KMS-11 (cell line): ENCODE measurements around the gene CDC42BPA.
A peak's percentile ranks its signal among the peaks of the same experiment; 100 is the strongest.

Source experiments
- H2AFZ ChIP-seq: fragments of 200-600 bp; sonication (generic); 2 replicates; pipeline ENCODE4 v1.6.1; 2016; ENCODE audit warnings: antibody characterized with exemption, mixed run types, low read depth
- H3K27ac ChIP-seq: fragments of 200-600 bp; sonication (generic); 2 replicates; pipeline ENCODE4 v1.6.1; 2016; ENCODE audit warnings: mild to moderate bottlenecking, mixed run types
- H3K27me3 ChIP-seq: fragments of 200-600 bp; sonication (generic); 2 replicates; pipeline ENCODE4 v1.6.1; 2017; ENCODE audit warnings: mild to moderate bottlenecking, low read depth, mixed run types, moderate library complexity; ENCODE audit not compliant: insufficient read depth
- H3K36me3 ChIP-seq: fragments of 200-600 bp; sonication (generic); 2 replicates; pipeline ENCODE4 v1.6.1; 2017; ENCODE audit warnings: mild to moderate bottlenecking, mixed run types; ENCODE audit not compliant: insufficient read depth
- H3K4me1 ChIP-seq: fragments of 200-600 bp; sonication (generic); 2 replicates; pipeline ENCODE4 v1.6.1; 2016; ENCODE audit warnings: mild to moderate bottlenecking, low read depth, mixed run types; ENCODE audit not compliant: poor library complexity, severe bottlenecking
- H3K4me2 ChIP-seq: fragments of 200-600 bp; sonication (generic); 2 replicates; pipeline ENCODE4 v1.7.0; 2016; ENCODE audit warnings: mild to moderate bottlenecking, mixed run types
- H3K4me3 ChIP-seq: fragments of 200-600 bp; sonication (generic); IDR thresholded peaks from 2 replicates; pipeline ENCODE4 v1.6.1; 2017; ENCODE audit warnings: low read depth, low read length, mixed read lengths; ENCODE audit not compliant: insufficient read depth
- H3K79me2 ChIP-seq: fragments of 200-600 bp; sonication (generic); 2 replicates; pipeline ENCODE4 v1.6.1; 2016; ENCODE audit warnings: low read depth, mixed run types; ENCODE audit not compliant: insufficient read depth
- H3K9ac ChIP-seq: fragments of 200-600 bp; sonication (generic); 2 replicates; pipeline ENCODE4 v1.6.1; 2016; ENCODE audit warnings: mild to moderate bottlenecking, mixed run types
- H4K20me1 ChIP-seq: fragments of 200-600 bp; sonication (generic); 2 replicates; pipeline ENCODE4 v1.6.1; 2016; ENCODE audit warnings: mild to moderate bottlenecking, mixed run types; ENCODE audit not compliant: insufficient read depth
- CTCF ChIP-seq: fragments of 200-600 bp; sonication (generic); conservative IDR thresholded peaks from 2 replicates; pipeline ENCODE4 v1.6.1; 2017; ENCODE audit warnings: low read depth, mild to moderate bottlenecking, antibody characterized with exemption, low read length, moderate library complexity, mixed read lengths

The CDC42BPA gene

GRCh38 chr1:227335242-227336020 lies 17.1 kb upstream of the CDC42BPA start:
- Histone ChIP-seq H3K27me3 (no peaks in the 10 kb centered on the region), H3K9ac (no peak overlapping the region), H2AFZ (no peak overlapping the region), H4K20me1 (no peaks in the 10 kb centered on the region), H3K27ac (no peak overlapping the region), H3K4me1 (peaks cover 22% of the 10 kb centered on the region), H3K79me2 (no peaks in the 10 kb centered on the region), H3K4me3 (no peak overlapping the region), H3K4me2 (no peak overlapping the region), H3K36me3 (no peaks in the 10 kb centered on the region)
- TF ChIP-seq CTCF, result no peak

GRCh38 chr1:227333423-227333822 lies 15.1 kb upstream of the CDC42BPA start:
- Histone ChIP-seq H3K4me1 (peaks cover 22% of the 10 kb centered on the region), H2AFZ (no peak overlapping the region), H3K9ac (no peak overlapping the region), H3K4me2 (peak overlapping the region; percentile 3; the same call in 1 of the 2 replicates), H3K27ac (peak overlapping the region; percentile 27; the same call in 1 of the 2 replicates), H3K79me2 (no peaks in the 10 kb centered on the region), H4K20me1 (no peaks in the 10 kb centered on the region), H3K4me3 (no peak overlapping the region), H3K36me3 (no peaks in the 10 kb centered on the region), H3K27me3 (no peaks in the 10 kb centered on the region)
- no peak for TF ChIP-seq CTCF

DNA sequence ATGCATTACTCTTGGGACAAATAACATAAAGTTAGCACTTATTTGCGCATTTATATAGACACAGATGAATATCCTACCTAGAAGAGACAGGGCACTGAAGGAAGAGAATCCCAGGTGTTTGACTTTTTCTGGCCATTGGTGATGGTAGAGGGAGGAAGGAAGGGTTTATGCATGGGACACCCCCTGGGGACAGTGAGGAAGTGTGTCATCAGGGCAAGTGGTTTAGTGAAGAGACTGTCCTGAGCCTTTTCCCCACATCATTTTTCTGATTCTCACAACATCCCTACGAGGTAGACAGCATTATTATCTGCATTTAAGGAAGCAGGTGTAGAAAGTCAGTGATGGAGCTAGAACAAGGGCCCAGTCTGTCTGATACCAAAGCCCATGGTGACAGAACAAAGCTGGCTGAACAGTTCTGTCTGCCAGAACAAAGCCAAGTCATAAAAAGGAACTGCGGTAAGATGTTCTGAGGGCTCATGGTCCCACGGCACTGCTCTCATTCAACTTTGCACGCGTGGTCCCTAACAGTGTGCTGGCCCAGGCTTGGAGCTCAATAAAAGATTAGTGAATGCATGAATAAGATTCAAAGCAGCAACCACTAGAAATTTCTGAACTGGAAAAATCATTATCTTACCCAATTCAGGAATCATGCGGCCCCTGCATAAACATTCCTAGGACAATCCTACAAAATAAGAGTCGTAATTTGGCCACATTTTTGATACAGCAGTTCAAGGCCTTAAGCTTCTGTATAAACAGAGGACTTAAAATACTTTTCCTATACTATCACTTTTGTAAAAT lies 12.2 kb upstream of the CDC42BPA start:
- H2AFZ ChIP-seq, result no peak overlapping the region
- TF ChIP-seq CTCF, result no peak

GRCh38 chr1:227328405-227329019 lies 10.2 kb upstream of the CDC42BPA start:
- no peak for TF ChIP-seq CTCF
- no peak overlapping the region for H3K27ac ChIP-seq
- no peak overlapping the region for H3K4me3 ChIP-seq
- H3K27me3 ChIP-seq, result no peaks in the 10 kb centered on the region
- no peak overlapping the region for H3K9ac ChIP-seq
- no peaks in the 10 kb centered on the region for H3K36me3 ChIP-seq
- no peak overlapping the region for H2AFZ ChIP-seq
- no peaks in the 10 kb centered on the region for H4K20me1 ChIP-seq
- no peaks in the 10 kb centered on the region for H3K79me2 ChIP-seq
- H3K4me1 ChIP-seq, result peaks cover 12% of the 10 kb centered on the region
- no peak overlapping the region for H3K4me2 ChIP-seq

More for the DNA sequence above, 12.2 kb upstream of the CDC42BPA start:
- no peak overlapping the region for H3K4me3 ChIP-seq
- no peak overlapping the region for H3K27ac ChIP-seq
- no peaks in the 10 kb centered on the region for H3K36me3 ChIP-seq
- no peaks in the 10 kb centered on the region for H4K20me1 ChIP-seq
- H3K9ac ChIP-seq, result no peak overlapping the region
- no peak overlapping the region for H3K4me2 ChIP-seq
- H3K4me1 ChIP-seq, result peaks cover 22% of the 10 kb centered on the region
- no peaks in the 10 kb centered on the region for H3K27me3 ChIP-seq
- H3K79me2 ChIP-seq, result no peaks in the 10 kb centered on the region
